Measurements from ENCODE around the gene GNG13. TPM values are rescaled to one million over a fixed set of nuclear protein-coding genes. Genes with fewer than 3 reads are reported as not detected.
A peak's percentile ranks its signal among the peaks of the same experiment; 100 is the strongest.

GNG13 gene
- total RNA-seq, 3 donors from 2014 or later: 0.31 to 1.0 TPM; not detected in 1

GRCh38 chr16:813916-814412 is 13.4 kb upstream of the GNG13 start:
- DNase-seq (no peak), ATAC-seq (no peak)
- Histone ChIP-seq H3K4me1 (ENCODE audit: low read depth) (no peaks in the 10 kb centered on the region), H3K9me3 (no peaks in the 10 kb centered on the region), H3K36me3 (ENCODE audit: low read depth) (no peaks in the 10 kb centered on the region), H3K4me3 (no peak overlapping the region)
- intact Hi-C loops (cut with DNase I, micrococcal nuclease): loop anchor here in 1 of 2 donors (10.0 kb wide), 1 partner anchor 241 kb away; no protein-coding TSS in a partner anchor
- no peak for TF ChIP-seq CTCF (IDR thresholded peaks at IDR 0.05)

DNA sequence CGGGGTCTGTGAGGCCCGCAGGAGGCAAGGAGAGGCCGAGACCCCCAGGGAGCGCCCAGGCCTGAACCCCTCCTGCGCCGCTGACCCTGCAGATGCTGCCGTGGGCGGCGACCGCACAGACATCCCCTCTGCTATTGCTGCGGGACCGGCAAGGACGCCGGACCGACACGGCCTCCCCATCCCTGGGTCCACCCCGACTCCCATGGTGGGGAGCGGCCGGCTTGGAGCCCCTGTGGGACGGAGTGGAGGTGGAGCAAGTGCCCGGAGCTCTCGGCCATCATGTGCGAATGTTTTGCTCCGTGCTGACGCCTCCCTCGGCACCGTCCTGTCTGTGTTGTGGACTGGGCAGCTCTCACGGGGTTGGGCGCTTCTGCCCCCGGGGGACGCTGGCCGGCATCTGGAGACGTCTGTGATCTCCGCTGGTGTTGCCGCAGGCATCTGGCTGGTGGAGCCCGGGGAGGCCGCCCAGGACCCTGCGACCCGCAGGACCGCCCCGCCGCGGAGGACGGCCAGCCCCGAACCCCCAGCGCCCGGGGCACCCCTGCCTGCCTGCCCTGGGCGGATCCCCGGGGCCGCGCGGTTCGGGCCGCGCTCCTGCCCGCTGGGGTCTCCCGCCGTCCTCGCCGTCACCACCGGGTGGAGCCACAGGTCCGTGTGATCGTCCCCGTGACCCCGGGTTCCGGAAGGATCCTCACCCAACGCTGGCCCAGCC is 12.8 kb upstream of the GNG13 start:
- Histone ChIP-seq H3K36me3 (ENCODE audit: low read depth) (no peaks in the 10 kb centered on the region), H3K4me1 (ENCODE audit: low read depth) (peaks cover 2% of the 10 kb centered on the region), H3K4me3 (no peak overlapping the region), H3K9me3 (no peaks in the 10 kb centered on the region)
- ATAC-seq (peak; percentile 73), DNase-seq (peak in 1 of 3 donors; percentile 45)
- intact Hi-C loops (cut with DNase I, micrococcal nuclease): loop anchor here in 1 of 2 donors (10.0 kb wide), 1 partner anchor 241 kb away; no protein-coding TSS in a partner anchor
- no peak for TF ChIP-seq CTCF (IDR thresholded peaks at IDR 0.05)

- TF ChIP-seq CTCF (IDR thresholded peaks at IDR 0.05): no peak
- intact Hi-C loops (cut with DNase I, micrococcal nuclease): no loop called here
- no peaks in the 10 kb centered on the region for H3K9me3 ChIP-seq
- no peaks in the 10 kb centered on the region for H3K36me3 ChIP-seq (ENCODE audit: low read depth)
- peaks cover 3% of the 10 kb centered on the region for H3K4me1 ChIP-seq (ENCODE audit: low read depth)
- ATAC-seq (no peak), DNase-seq (no peak)
- peak overlapping the region; percentile 33 for H3K4me3 ChIP-seq
Measured at GRCh38 chr16:808085-808386, 7.5 kb upstream of the GNG13 start.

GRCh38 chr16:807347-808084 is 7.0 kb upstream of the GNG13 start:
- peak; percentile 94 to 97 (median 95) for DNase-seq
- peak; percentile 98 for ATAC-seq

DNA sequence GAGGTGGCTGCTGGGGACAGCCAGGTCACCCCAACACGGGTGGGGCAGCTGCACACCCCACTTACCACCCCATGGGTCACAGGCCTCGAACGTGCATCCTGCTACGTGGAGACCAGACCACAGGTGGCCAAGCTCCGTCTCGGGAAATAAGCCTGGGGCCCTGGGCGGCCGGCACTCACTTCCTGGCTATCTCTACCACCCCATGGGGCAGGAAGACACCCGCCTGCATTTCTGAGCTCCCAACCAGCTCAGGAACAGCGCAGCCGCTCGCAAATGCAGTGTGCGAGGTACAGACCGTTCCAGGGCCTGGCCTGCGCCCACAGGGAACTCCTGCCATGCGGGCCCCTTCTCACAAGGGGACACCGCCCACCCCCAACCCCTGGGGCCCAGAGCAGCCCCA is 4.9 kb upstream of the GNG13 start:
- peaks cover 3% of the 10 kb centered on the region for H3K4me1 ChIP-seq (ENCODE audit: low read depth)
- H3K9me3 ChIP-seq: no peaks in the 10 kb centered on the region
- intact Hi-C loops (cut with DNase I, micrococcal nuclease): no loop called here
- H3K4me3 ChIP-seq: no peak overlapping the region
- ATAC-seq: no peak
- TF ChIP-seq CTCF (IDR thresholded peaks at IDR 0.05): no peak
- DNase-seq: no peak
- no peaks in the 10 kb centered on the region for H3K36me3 ChIP-seq (ENCODE audit: low read depth)

More at GRCh38 chr16:807347-808084, 7.0 kb upstream of the GNG13 start:
- peaks cover 3% of the 10 kb centered on the region for H3K4me1 ChIP-seq (ENCODE audit: low read depth)
- no peaks in the 10 kb centered on the region for H3K9me3 ChIP-seq
- intact Hi-C loops (cut with DNase I, micrococcal nuclease): no loop called here
- no peak for TF ChIP-seq CTCF (IDR thresholded peaks at IDR 0.05)
- no peaks in the 10 kb centered on the region for H3K36me3 ChIP-seq (ENCODE audit: low read depth)
- H3K4me3 ChIP-seq: peak overlapping the region; percentile 33

Data from mucosa of descending colon (tissue), 3 donors.